CD4-positive, alpha-beta memory T cell (primary cell): ENCODE measurements around the gene PUSL1. TPM values are rescaled to one million over a fixed set of nuclear protein-coding genes. Genes with fewer than 3 reads are reported as not detected.
"Not testable (repeated sequence)": the region's sequence is repeated elsewhere in the genome, so short reads cannot be mapped to it uniquely, and the experiment has no call there.

ENCODE experiments used
- CTCF ChIA-PET: fragments of 350-600 bp; sonication (Branson Sonifier 250); formaldehyde crosslinking; loops from one replicate; lab custom pipeline; 2021; ENCODE audit warnings: inconsistent platforms; ENCODE audit not compliant: partially characterized antibody; lab: Charles Lee
- POLR2A ChIA-PET: fragments of 350-600 bp; sonication (Branson Sonifier 250); formaldehyde crosslinking; loops from one replicate; lab custom pipeline; 2021; ENCODE audit not compliant: partially characterized antibody; lab: Charles Lee
- DNase-seq, 5 donors: peaks; one replicate each; pipeline versions ENCODE4 v3.0.0 to v3.0.0-alpha.2; 2020 to 2022; ENCODE audit warnings: mixed read lengths in 1 of 5
- H3K27ac ChIP-seq: one replicate; pipeline ENCODE4 v1.7.0; 2013; ENCODE audit warnings: low read depth, low read length
- H3K27me3 ChIP-seq: 2 replicates; pipeline ENCODE4 v1.7.0; 2013; ENCODE audit warnings: mild to moderate bottlenecking, low read length, moderate library complexity; ENCODE audit not compliant: insufficient read depth
- H3K36me3 ChIP-seq: 2 replicates; pipeline ENCODE4 v1.7.0; 2013; ENCODE audit warnings: mild to moderate bottlenecking, low read length, moderate library complexity; ENCODE audit not compliant: insufficient read depth
- H3K4me1 ChIP-seq: 2 replicates; pipeline ENCODE4 v1.7.0; 2013; ENCODE audit warnings: mild to moderate bottlenecking, low read length, moderate library complexity; ENCODE audit not compliant: insufficient read depth
- H3K4me3 ChIP-seq, 2 donors: one replicate each; pipeline ENCODE4 v1.7.0; 2013; ENCODE audit warnings: low read length in 2 of 2, mild to moderate bottlenecking in 1 of 2
- H3K9me3 ChIP-seq, 2 donors: one replicate each; pipeline ENCODE4 v1.7.0; 2013; ENCODE audit warnings: low read length in 2 of 2, control low read depth in 1 of 2; ENCODE audit not compliant: control insufficient read depth in 1 of 2
- H3K27ac Mint-ChIP-seq, 7 donors: one replicate each; pipeline ENCODE4 v1.8.0; 2020 to 2021; ENCODE audit warnings: mixed read lengths in 7 of 7, mild to moderate bottlenecking in 6 of 7, inconsistent platforms in 3 of 7, moderate library complexity in 3 of 7
- H3K27me3 Mint-ChIP-seq, 2 donors: one replicate each; pipeline ENCODE4 v1.8.0; 2020 to 2021; ENCODE audit warnings: mixed read lengths in 2 of 2
- H3K36me3 Mint-ChIP-seq, 2 donors: one replicate each; pipeline ENCODE4 v1.8.0; 2020 to 2021; ENCODE audit warnings: mixed read lengths in 2 of 2, inconsistent platforms in 1 of 2, mild to moderate bottlenecking in 1 of 2
- H3K4me1 Mint-ChIP-seq, 4 donors: one replicate each; pipeline ENCODE4 v1.8.0; 2020 to 2021; ENCODE audit warnings: mixed read lengths in 4 of 4, mild to moderate bottlenecking in 1 of 4
- H3K4me3 Mint-ChIP-seq, 8 donors: one replicate each; pipeline ENCODE4 v1.8.0; 2020 to 2021; ENCODE audit warnings: mixed read lengths in 8 of 8, mild to moderate bottlenecking in 7 of 8, moderate library complexity in 6 of 8, inconsistent platforms in 3 of 8
- H3K9me3 Mint-ChIP-seq, 8 donors: one replicate each; pipeline ENCODE4 v1.8.0; 2020 to 2021; ENCODE audit warnings: mixed read lengths in 8 of 8, mild to moderate bottlenecking in 5 of 8, inconsistent platforms in 3 of 8, moderate library complexity in 1 of 8
- intact Hi-C: fragments of 100-400 bp; cut with micrococcal nuclease; formaldehyde crosslinking; loops from one replicate; pipeline ENCODE4 v1.15.1; 2023
- polyA plus RNA-seq, 2 donors: library from polyadenylated mRNA; unstranded; fragments of 300-500 nt; fragmentation: Illumina TruSeq; gene quantifications; one replicate each; pipeline ENCODE4 v1.2.3, GENCODE V29; 2021
- total RNA-seq, 2 experiments: library from RNA; stranded (reverse); gene quantifications; one replicate each; pipeline ENCODE4 v1.2.3, GENCODE V29; 2021

PUSL1 gene
- total and polyA plus RNA-seq, 4 experiments from 2014 or later: 15.4 to 27.9 (median 20.4) TPM

GRCh38 chr1:1316199-1316598 is 7.8 kb downstream of the PUSL1 start:
- intact Hi-C loops, H3K27me3 ChIP-seq, H3K4me3 Mint-ChIP-seq, H3K9me3 ChIP-seq, H3K4me3 ChIP-seq, DNase-seq, H3K27me3 Mint-ChIP-seq, H3K27ac Mint-ChIP-seq, CTCF ChIA-PET, POLR2A ChIA-PET, H3K9me3 Mint-ChIP-seq, H3K4me1 ChIP-seq, H3K27ac ChIP-seq: not testable (repeated sequence)
- H3K4me1 Mint-ChIP-seq: peaks cover 1 to 13% (median 6%) of the 10 kb centered on the region in 4 donors
- peaks cover 3 to 32% of the 10 kb centered on the region in 2 donors for H3K36me3 Mint-ChIP-seq
- H3K36me3 ChIP-seq: peaks cover 45% of the 10 kb centered on the region

DNA sequence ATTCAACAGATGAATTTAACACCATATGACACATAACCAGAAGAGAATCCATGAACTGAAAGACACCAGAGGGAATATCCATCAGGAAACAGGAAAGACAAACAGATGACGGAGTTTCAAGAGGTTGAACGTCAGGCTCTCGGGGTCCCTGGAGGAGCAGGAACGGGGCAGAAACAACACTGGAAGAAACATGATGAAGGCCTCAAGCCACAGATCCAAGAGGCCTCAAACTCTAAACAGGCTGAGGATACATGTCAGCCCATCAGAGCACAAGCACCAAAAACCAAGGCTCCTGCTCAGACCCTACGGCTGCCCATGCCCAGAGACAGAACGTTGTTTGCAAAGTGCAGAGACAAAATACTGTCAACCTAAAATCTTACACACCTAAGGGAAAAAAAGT is 9.0 kb downstream of the PUSL1 start:
- H3K4me1 ChIP-seq: peaks cover 6% of the 10 kb centered on the region
- H3K4me3 ChIP-seq: no peak overlapping the region
- CTCF ChIA-PET: no interaction called here
- peaks cover 41% of the 10 kb centered on the region for H3K36me3 ChIP-seq
- intact Hi-C loops: no loop called here
- peaks cover 4 to 20% (median 13%) of the 10 kb centered on the region in 4 donors for H3K4me1 Mint-ChIP-seq
- H3K27ac ChIP-seq: no peak overlapping the region
- no peak overlapping the region for H3K27ac Mint-ChIP-seq
- no peaks in the 10 kb centered on the region for H3K27me3 ChIP-seq
- no peaks in the 10 kb centered on the region for H3K9me3 ChIP-seq
- H3K4me3 Mint-ChIP-seq: peak overlapping the region in 1 of 8 donors; percentile 39
- H3K36me3 Mint-ChIP-seq: peaks cover 3 to 32% of the 10 kb centered on the region in 2 donors
- no peaks in the 10 kb centered on the region for H3K9me3 Mint-ChIP-seq
- POLR2A ChIA-PET: interaction anchor here (0.6 kb wide), 1 partner anchor 158 kb away, joined by 3 read pairs; no protein-coding TSS in a partner anchor
- no peaks in the 10 kb centered on the region for H3K27me3 Mint-ChIP-seq
- DNase-seq: no peak

DNA sequence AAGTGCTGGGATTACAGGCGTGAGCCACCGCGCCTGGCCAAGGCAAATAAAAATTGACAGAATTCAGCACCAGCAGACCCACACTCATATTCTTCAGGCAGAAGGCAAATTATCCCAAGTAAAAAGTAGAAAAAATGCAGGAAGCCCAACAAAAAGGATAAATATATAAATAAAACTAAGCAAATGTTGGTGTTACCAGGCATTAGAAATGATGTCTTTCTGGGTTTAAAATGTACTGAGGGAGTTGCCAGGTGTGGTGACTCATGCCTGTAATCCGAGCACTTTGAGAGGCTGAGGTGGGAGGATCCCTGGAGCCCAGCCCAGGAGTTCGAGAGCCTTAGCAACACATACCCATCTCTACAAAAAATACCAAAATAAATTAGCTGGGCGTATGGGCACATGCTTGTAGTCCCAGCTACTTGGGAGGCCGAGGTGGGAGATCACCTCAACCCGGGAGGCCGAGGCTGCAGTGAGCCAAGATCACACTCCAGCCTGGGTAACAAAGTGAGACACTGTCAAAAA is 9.8 kb downstream of the PUSL1 start:
- Histone ChIP-seq H3K27me3 (no peaks in the 10 kb centered on the region), H3K4me1 (peaks cover 12% of the 10 kb centered on the region), H3K27ac (no peak overlapping the region), H3K9me3 (no peaks in the 10 kb centered on the region), H3K4me3 (no peak overlapping the region), H3K36me3 (peaks cover 35% of the 10 kb centered on the region)
- no peak for DNase-seq
- POLR2A ChIA-PET: no interaction called here
- H3K9me3 Mint-ChIP-seq: no peaks in the 10 kb centered on the region
- H3K4me1 Mint-ChIP-seq: peaks cover 6 to 27% (median 17%) of the 10 kb centered on the region in 4 donors
- CTCF ChIA-PET: no interaction called here
- peaks cover 3 to 28% of the 10 kb centered on the region in 2 donors for H3K36me3 Mint-ChIP-seq
- H3K4me3 Mint-ChIP-seq: peak overlapping the region in 1 of 8 donors; percentile 7
- intact Hi-C loops: no loop called here
- H3K27me3 Mint-ChIP-seq: no peaks in the 10 kb centered on the region
- peak overlapping the region in 1 of 7 donors; percentile 32 for H3K27ac Mint-ChIP-seq

DNA sequence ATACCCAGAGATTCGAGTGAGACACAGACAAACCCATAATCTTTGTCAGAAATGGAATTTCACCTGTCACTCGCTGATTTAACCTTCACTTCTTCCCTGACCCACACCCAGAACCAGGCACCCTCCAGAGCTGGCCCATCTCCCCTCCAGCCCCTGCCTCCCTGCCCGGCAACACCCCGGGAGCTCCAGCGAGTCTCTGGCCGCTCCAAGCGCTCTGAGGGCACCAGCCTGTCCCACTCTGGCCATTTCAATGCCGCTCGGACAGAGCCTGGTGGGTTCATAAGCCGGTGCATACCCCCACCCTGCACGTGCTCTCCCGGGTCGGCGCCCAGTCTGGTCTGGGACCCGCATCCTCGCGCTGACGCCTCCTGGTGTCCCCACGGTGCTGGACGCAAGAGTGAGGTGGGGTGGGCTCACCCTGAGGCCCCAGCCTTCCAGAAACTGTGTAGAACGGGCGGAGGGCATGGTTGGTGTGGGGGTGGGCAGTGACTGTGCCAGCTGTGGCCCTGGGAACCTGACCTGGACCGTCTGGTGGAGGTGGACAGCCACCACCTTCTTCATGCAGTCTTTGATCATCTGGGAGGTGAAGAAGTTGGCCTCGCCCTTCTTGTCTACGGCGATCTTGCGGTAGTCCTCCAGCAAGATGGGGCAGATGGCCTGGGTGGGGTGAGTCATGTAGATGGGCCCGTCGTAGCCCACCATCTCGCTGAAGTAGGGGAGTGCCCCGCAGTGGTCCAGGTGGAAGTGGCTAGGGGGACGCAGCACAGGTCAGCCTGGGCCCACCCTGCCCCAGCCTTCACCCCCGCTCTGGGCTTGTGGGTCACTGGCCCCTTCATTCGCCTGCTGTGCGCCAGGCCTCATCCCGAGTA is 10.6 kb downstream of the PUSL1 start:
- CTCF ChIA-PET: no interaction called here
- Histone ChIP-seq H3K36me3 (peaks cover 28% of the 10 kb centered on the region), H3K4me3 (no peak overlapping the region), H3K27me3 (no peaks in the 10 kb centered on the region), H3K9me3 (no peaks in the 10 kb centered on the region), H3K4me1 (peaks cover 17% of the 10 kb centered on the region), H3K27ac (no peak overlapping the region)
- Mint-ChIP-seq H3K36me3 (peaks cover 3 to 25% of the 10 kb centered on the region in 2 donors), H3K4me3 (no peak overlapping the region), H3K27ac (peak overlapping the region in 2 of 7 donors; percentile 6 to 24), H3K9me3 (peaks cover 0 to 2% (median 0%) of the 10 kb centered on the region in 8 donors), H3K27me3 (no peaks in the 10 kb centered on the region), H3K4me1 (peaks cover 8 to 33% (median 23%) of the 10 kb centered on the region in 4 donors)
- DNase-seq: no peak
- intact Hi-C loops: no loop called here
- POLR2A ChIA-PET: interaction anchor here (1.1 kb wide), 1 partner anchor 278 kb away, joined by 3 read pairs; no protein-coding TSS in a partner anchor

DNA sequence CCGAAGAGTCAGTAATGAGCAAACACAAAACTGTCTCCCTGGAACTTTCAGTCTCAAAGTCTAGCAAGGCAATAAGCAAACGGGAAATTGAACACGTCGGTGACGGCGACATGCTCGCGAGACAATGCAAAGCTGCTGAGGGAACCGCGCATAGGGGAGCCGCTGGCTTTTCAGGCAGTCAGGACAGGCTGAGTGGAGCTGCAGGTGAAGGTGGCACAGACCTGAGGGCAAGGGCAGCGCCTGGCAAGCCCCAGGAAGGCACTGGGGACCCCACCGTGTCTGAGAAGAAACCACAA is 11.2 kb downstream of the PUSL1 start:
- no peak overlapping the region for H3K4me3 Mint-ChIP-seq

DNA sequence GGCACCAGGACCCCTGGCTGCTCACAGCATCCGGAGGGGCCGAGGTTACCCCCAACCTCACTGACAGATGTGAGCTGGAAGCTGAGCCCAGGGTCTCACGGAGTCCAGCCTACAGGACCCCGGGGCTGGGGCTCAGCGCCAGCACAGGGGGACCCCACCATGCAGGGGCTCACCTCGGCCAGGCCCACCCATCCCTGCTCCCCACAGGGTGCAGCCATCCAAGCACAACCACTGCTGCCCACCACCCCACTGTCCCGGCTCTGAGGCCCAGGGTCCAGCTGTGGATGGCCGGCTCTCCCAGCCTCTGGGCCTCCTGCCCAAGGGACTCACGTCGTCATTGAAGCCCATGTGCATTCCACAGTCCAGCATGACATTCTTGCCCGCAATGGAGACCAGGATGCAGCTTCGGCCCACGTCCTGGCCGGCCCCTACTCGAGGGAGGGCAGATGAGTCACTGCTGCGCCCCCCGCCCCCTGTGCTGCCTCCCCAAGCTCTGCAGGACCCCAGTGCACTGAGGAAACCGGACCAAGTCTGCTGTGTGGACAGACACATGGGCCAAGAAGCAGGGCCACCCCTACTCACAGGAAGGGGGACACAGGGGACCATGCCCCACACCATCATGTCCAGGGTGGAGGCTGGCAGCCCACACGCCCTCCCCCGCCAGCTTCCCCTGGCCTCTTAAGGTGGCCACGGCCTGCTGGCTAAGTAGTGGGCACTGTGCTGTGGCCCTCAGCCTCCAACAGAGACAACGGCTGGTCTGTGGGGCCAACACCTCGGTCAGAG is 12.5 kb downstream of the PUSL1 start:
- peaks cover 0 to 2% (median 0%) of the 10 kb centered on the region in 8 donors for H3K9me3 Mint-ChIP-seq

More for the DNA sequence above, 11.2 kb downstream of the PUSL1 start:
- H3K4me1 Mint-ChIP-seq: peaks cover 8 to 36% (median 23%) of the 10 kb centered on the region in 4 donors
- intact Hi-C loops: no loop called here
- H3K27ac ChIP-seq: no peak overlapping the region
- H3K4me3 ChIP-seq: no peak overlapping the region
- peaks cover 0 to 2% (median 0%) of the 10 kb centered on the region in 8 donors for H3K9me3 Mint-ChIP-seq
- H3K27me3 Mint-ChIP-seq: no peaks in the 10 kb centered on the region
- no peaks in the 10 kb centered on the region for H3K27me3 ChIP-seq
- H3K9me3 ChIP-seq: no peaks in the 10 kb centered on the region
- DNase-seq: no peak
- H3K36me3 Mint-ChIP-seq: peaks cover 3 to 27% of the 10 kb centered on the region in 2 donors
- peaks cover 22% of the 10 kb centered on the region for H3K36me3 ChIP-seq
- CTCF ChIA-PET: no interaction called here
- POLR2A ChIA-PET: interaction anchor here (1.1 kb wide), 1 partner anchor 279 kb away, joined by 3 read pairs; no protein-coding TSS in a partner anchor
- H3K4me1 ChIP-seq: peaks cover 17% of the 10 kb centered on the region
- H3K27ac Mint-ChIP-seq: peak overlapping the region in 2 of 7 donors; percentile 6 to 24

More for the DNA sequence above, 12.5 kb downstream of the PUSL1 start:
- peaks cover 27% of the 10 kb centered on the region for H3K4me1 ChIP-seq
- ChIA-PET POLR2A (interaction anchor here (0.9 to 1.0 kb wide), 2 partner anchors 15 to 77 kb away, joined by 3 to 4 read pairs; no protein-coding TSS in a partner anchor), CTCF (no interaction called here)
- intact Hi-C loops: no loop called here
- no peaks in the 10 kb centered on the region for H3K27me3 ChIP-seq
- Mint-ChIP-seq H3K27ac (no peak overlapping the region), H3K27me3 (no peaks in the 10 kb centered on the region), H3K4me1 (peaks cover 8 to 45% (median 26%) of the 10 kb centered on the region in 4 donors), H3K4me3 (no peak overlapping the region), H3K36me3 (peaks cover 3 to 22% of the 10 kb centered on the region in 2 donors)
- H3K27ac ChIP-seq: no peak overlapping the region
- DNase-seq: no peak
- H3K4me3 ChIP-seq: no peak overlapping the region
- H3K9me3 ChIP-seq: no peaks in the 10 kb centered on the region
- peaks cover 16% of the 10 kb centered on the region for H3K36me3 ChIP-seq
